ENCODE results near the gene SLC4A2.

SLC4A2 gene

GRCh38 chr7:151085329-151085690, 25.9 kb downstream of the SLC4A2 start:
- in situ Hi-C loops (cut with HindIII; ENCODE audit: low sequenced_read_pairs) = no loop called here
- H3K4me3 ChIP-seq (ENCODE audit: low read depth, low read length) = peak overlapping the region; percentile 55
- no peak for DNase-seq (ENCODE audit: low read depth)
- no peak for TF ChIP-seq CTCF (IDR thresholded peaks at IDR 0.05; ENCODE audit: low read depth, low read length, missing control alignments)

GRCh38 chr7:151085691-151086620, 26.6 kb downstream of the SLC4A2 start, which contains the start of gene AGAP3:
Gene AGAP3 (plus strand): TSS chr7:151086475. CDS start chr7:151086742, 267 bp downstream.
- no peak for DNase-seq (ENCODE audit: low read depth)
- TF ChIP-seq CTCF (IDR thresholded peaks at IDR 0.05; ENCODE audit: low read depth, low read length, missing control alignments) = no peak
- peak within 1 kb of the TSS; percentile 55 for H3K4me3 ChIP-seq (ENCODE audit: low read depth, low read length)
- in situ Hi-C loops (cut with HindIII; ENCODE audit: low sequenced_read_pairs) = no loop called here

DNA sequence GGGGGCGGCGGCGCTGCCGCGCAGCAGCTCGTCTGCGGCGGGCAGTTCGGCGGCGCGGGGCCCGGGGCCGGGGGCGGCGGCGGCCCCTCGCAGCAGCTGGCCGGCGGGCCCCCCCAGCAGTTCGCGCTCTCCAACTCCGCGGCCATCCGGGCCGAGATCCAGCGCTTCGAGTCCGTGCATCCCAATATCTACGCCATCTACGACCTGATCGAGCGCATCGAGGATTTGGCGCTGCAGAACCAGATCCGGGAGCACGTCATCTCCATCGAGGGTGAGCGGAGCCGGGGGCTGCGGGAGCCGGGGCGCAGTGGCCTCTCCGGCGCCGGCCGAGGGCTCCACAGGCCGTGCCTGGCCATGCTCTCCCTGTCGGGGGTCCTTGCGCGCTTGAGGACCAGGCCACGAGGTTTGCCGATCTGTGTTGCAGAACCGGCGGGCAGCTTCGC, 27.4 kb downstream of the SLC4A2 start:
- in situ Hi-C loops (cut with HindIII; ENCODE audit: low sequenced_read_pairs) = no loop called here
- DNase-seq (ENCODE audit: low read depth) = no peak
- TF ChIP-seq CTCF (IDR thresholded peaks at IDR 0.05; ENCODE audit: low read depth, low read length, missing control alignments) = no peak
- H3K4me3 ChIP-seq (ENCODE audit: low read depth, low read length) = peak overlapping the region; percentile 55

DNA sequence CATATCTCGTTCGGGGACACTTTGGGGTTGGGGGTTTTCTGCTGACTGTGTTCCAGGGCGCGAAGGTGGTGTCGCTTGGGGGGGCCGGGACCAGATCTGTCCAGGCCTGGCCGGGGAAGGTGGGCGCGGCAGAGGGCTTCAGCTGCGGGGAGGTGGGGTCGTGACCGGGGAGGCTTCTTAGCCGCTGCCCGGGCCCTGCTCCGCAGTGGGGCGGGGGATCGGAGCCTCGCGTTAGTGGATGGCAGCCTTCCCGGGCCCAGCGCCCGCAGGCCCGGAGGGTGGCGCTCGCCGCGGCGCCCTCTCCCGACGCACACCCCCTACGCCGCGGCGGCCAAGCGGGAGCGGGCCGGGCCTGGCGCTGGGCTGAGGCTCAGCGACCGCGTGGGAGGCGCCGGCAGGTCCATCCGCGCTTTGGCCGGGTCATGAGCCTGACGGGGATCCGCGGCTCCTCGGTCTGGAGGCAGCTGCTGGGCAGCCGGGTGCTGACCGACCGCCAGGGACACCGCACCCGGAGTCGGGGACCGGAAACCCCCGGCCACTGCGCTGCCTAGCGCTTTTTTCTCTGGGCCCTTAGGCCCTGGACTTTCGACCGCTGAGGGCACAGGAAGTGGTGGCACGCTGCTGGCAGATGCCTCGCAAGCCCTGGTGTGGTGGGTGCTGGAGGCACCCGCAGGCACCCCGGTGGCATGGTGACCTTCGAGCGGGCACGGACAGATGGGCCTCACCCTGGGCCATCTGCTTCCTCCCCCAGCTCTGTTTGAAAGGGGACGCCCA, 28.0 kb downstream of the SLC4A2 start:
- TF ChIP-seq CTCF (IDR thresholded peaks at IDR 0.05; ENCODE audit: low read depth, low read length, missing control alignments) = no peak
- DNase-seq (ENCODE audit: low read depth) = no peak
- H3K4me3 ChIP-seq (ENCODE audit: low read depth, low read length) = peak overlapping the region; percentile 55
- in situ Hi-C loops (cut with HindIII; ENCODE audit: low sequenced_read_pairs) = no loop called here

DNA sequence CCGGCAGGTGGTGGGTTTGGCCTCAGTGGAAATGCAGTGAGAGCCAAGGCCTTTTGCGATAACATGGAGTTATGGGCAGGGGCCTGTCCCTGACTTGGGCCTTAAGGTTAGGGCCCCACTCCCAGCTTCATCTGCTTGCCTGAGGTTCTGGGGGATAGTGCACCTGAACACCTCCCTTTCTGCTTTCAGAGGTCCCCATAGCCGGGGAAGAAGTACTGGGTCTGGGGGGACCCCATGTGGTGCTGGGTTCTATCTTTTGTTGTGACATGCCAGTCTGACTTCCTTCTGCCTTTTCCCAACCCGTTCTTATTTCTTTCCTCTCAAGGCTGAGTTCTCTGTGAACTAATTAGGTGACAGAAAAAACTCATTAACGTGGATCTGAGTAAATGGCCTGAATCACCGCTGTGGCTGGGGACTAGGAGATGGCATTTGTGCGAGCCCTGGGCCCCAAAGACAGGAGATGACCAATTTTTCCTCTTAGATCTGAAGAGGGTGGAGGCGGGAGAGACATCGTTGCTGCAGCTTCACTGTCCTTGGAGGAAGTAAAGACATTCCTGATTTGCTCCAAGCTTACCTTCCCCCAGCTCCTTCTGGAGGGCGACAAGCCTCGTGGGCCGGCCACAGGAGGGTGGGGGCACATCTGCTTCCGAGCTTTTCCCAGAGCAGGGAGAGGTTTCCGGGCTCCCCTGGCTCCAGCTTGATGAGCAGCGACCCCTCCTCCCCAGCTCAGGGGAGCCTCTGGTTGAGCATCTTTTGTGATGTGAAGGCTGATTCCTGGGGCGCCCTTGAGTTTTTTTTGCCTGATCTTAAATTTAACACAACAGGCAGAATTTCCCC, 28.8 kb downstream of the SLC4A2 start:
- H3K4me3 ChIP-seq (ENCODE audit: low read depth, low read length) = peak overlapping the region; percentile 55
- no peak for DNase-seq (ENCODE audit: low read depth)
- no peak for TF ChIP-seq CTCF (IDR thresholded peaks at IDR 0.05; ENCODE audit: low read depth, low read length, missing control alignments)
- in situ Hi-C loops (cut with HindIII; ENCODE audit: low sequenced_read_pairs) = no loop called here
